C4-2B (cell line): ENCODE measurements around the gene NEB.
"Not testable (repeated sequence)": the region's sequence is repeated elsewhere in the genome, so short reads cannot be mapped to it uniquely, and the experiment has no call there.

ENCODE experiments used
- H3K27ac ChIP-seq: fragments of 450-650 bp; 2 replicates; pipeline ENCODE4 v1.5.1; 2017
- CTCF ChIP-seq: fragments of 450-650 bp; conservative IDR thresholded peaks from 2 replicates; pipeline ENCODE4 v1.5.1; 2017; ENCODE audit warnings: mild to moderate bottlenecking
- ZFX ChIP-seq: fragments of 450-650 bp; IDR thresholded peaks from 2 replicates; pipeline ENCODE4 v1.6.1; 2017

The NEB gene

GRCh38 chr2:151575338-151575737 is 158.9 kb downstream of the NEB start:
- no peak for TF ChIP-seq CTCF
- no peak for TF ChIP-seq ZFX
- H3K27ac ChIP-seq = no peak overlapping the region

- TF ChIP-seq CTCF = no peak
- TF ChIP-seq ZFX = no peak
- H3K27ac ChIP-seq = no peak overlapping the region
These were observed 164.1 kb downstream of the NEB start for GRCh38 chr2:151570191-151570590.

GRCh38 chr2:151569167-151569566 is 165.1 kb downstream of the NEB start:
- H3K27ac ChIP-seq = no peak overlapping the region
- TF ChIP-seq CTCF (no peak), ZFX (no peak)

- H3K27ac ChIP-seq = no peak overlapping the region
- TF ChIP-seq CTCF (no peak), ZFX (no peak)
These were observed 165.8 kb downstream of the NEB start for GRCh38 chr2:151568501-151568900.

GRCh38 chr2:151567006-151567405 is 167.3 kb downstream of the NEB start:
- TF ChIP-seq CTCF = no peak
- no peak for TF ChIP-seq ZFX
- no peak overlapping the region for H3K27ac ChIP-seq

GRCh38 chr2:151562398-151562797 is 171.9 kb downstream of the NEB start:
- H3K27ac ChIP-seq = no peak overlapping the region
- TF ChIP-seq ZFX = no peak
- no peak for TF ChIP-seq CTCF

GRCh38 chr2:151560289-151560688 is 174.0 kb downstream of the NEB start:
- TF ChIP-seq ZFX = no peak
- TF ChIP-seq CTCF = no peak
- no peak overlapping the region for H3K27ac ChIP-seq

GRCh38 chr2:151559431-151559830 is 174.8 kb downstream of the NEB start:
- H3K27ac ChIP-seq = not testable (repeated sequence)

- not testable (repeated sequence) for H3K27ac ChIP-seq
These were observed 176.4 kb downstream of the NEB start for GRCh38 chr2:151557883-151558282.
